Thoracic aorta (tissue), 2 donors: ENCODE data around the gene SLC4A9. TPM values are rescaled to one million over a fixed set of nuclear protein-coding genes. Genes with fewer than 3 reads are reported as not detected.

ENCODE experiments used
- ATAC-seq: fragments of 150-250 bp; one replicate; pipeline ENCODE4 v1.8.0; 2017; ENCODE audit warnings: low read depth; ENCODE audit not compliant: insufficient number of reproducible peaks, low FRiP score
- DNase-seq: peaks from one replicate; pipeline ENCODE4 v3.0.0-alpha.2; 2020; ENCODE audit warnings: low spot score
- H3K27ac ChIP-seq, 2 donors: fragments of 200-600 bp; sonication (generic); 1 replicate in 1 of 2; 2 replicates in 1 of 2; pipeline ENCODE4 v1.5.1; 2016; ENCODE audit warnings: mild to moderate bottlenecking in 2 of 2, moderate library complexity in 2 of 2
- H3K27me3 ChIP-seq: fragments of 200-600 bp; sonication (generic); replicated peaks from 2 replicates; pipeline ENCODE4 v1.6.0; 2016; ENCODE audit warnings: mild to moderate bottlenecking; ENCODE audit not compliant: insufficient read depth
- H3K36me3 ChIP-seq: fragments of 200-600 bp; sonication (generic); one replicate; pipeline ENCODE4 v1.5.1; 2016
- H3K4me1 ChIP-seq, 2 donors: fragments of 200-600 bp; sonication (generic); 1 replicate in 1 of 2; 2 replicates in 1 of 2; pipeline versions ENCODE4 v1.5.1 to v1.6.0; 2016; ENCODE audit warnings: low read depth in 2 of 2, mild to moderate bottlenecking in 1 of 2; ENCODE audit not compliant: control insufficient read depth in 1 of 2
- H3K4me3 ChIP-seq: fragments of 200-600 bp; sonication (generic); 2 replicates; pipeline ENCODE4 v1.5.1; 2016; ENCODE audit warnings: mild to moderate bottlenecking
- H3K9me3 ChIP-seq: fragments of 200-600 bp; sonication (generic); 2 replicates; pipeline ENCODE4 v1.5.1; 2016
- CTCF ChIP-seq: fragments of 200-600 bp; sonication (generic); IDR thresholded peaks from one replicate; pipeline ENCODE4 v1.5.1; 2019; ENCODE audit warnings: antibody characterized with exemption
- total RNA-seq, 2 donors: library from RNA; depleted of rRNA; stranded (reverse); fragments of >200 nt; gene quantifications; one replicate each; pipeline versions ENCODE4 v1.1.0 to v1.2.3, GENCODE V29; 2016

SLC4A9 gene
- not detected for total RNA-seq

- no peak for DNase-seq
- no peak for TF ChIP-seq CTCF
- Histone ChIP-seq H3K4me3 (no peak within 1 kb of the TSS), H3K4me1 (peaks cover 0 to 9% of the 10 kb centered on the region in 2 donors), H3K36me3 (no peaks in the 10 kb centered on the region), H3K9me3 (no peaks in the 10 kb centered on the region), H3K27ac (no peak within 1 kb of the TSS), H3K27me3 (no peaks in the 10 kb centered on the region)
- ATAC-seq, result no peak
Observed at GRCh38 chr5:140360101-140360500, at the start of gene SLC4A9. Gene SLC4A9, plus strand, starts transcription at chr5:140360194. Its CDS starts 43 bp downstream, at chr5:140360237.

GRCh38 chr5:140310434-140310833 lies 49.6 kb upstream of the SLC4A9 start:
- Histone ChIP-seq H3K4me3 (no peak overlapping the region), H3K4me1 (peaks cover 3 to 25% of the 10 kb centered on the region in 2 donors), H3K9me3 (no peaks in the 10 kb centered on the region), H3K27ac (no peak overlapping the region), H3K36me3 (no peaks in the 10 kb centered on the region), H3K27me3 (no peaks in the 10 kb centered on the region)
- no peak for DNase-seq
- no peak for TF ChIP-seq CTCF
- ATAC-seq, result no peak

- H3K27me3 ChIP-seq, result no peaks in the 10 kb centered on the region
- H3K4me1 ChIP-seq, result peaks cover 3 to 25% of the 10 kb centered on the region in 2 donors
- no peak overlapping the region for H3K4me3 ChIP-seq
- no peak for TF ChIP-seq CTCF
- H3K36me3 ChIP-seq, result no peaks in the 10 kb centered on the region
- H3K27ac ChIP-seq, result no peak overlapping the region
- peak; percentile 44 for ATAC-seq
- no peaks in the 10 kb centered on the region for H3K9me3 ChIP-seq
- DNase-seq, result no peak
Observed at GRCh38 chr5:140311011-140311467, 49.0 kb upstream of the SLC4A9 start.

GRCh38 chr5:140312067-140312790 lies 47.8 kb upstream of the SLC4A9 start:
- H3K9me3 ChIP-seq, result no peaks in the 10 kb centered on the region
- no peak for TF ChIP-seq CTCF

GRCh38 chr5:140312791-140313189 lies 47.2 kb upstream of the SLC4A9 start:
- Histone ChIP-seq H3K27ac (peak overlapping the region; percentile 13 to 34), H3K4me3 (no peak overlapping the region), H3K27me3 (no peaks in the 10 kb centered on the region), H3K9me3 (no peaks in the 10 kb centered on the region), H3K36me3 (no peaks in the 10 kb centered on the region), H3K4me1 (peaks cover 3 to 25% of the 10 kb centered on the region in 2 donors)
- no peak for TF ChIP-seq CTCF
- DNase-seq, result no peak
- no peak for ATAC-seq

More at GRCh38 chr5:140312067-140312790, 47.8 kb upstream of the SLC4A9 start:
- H3K27ac ChIP-seq, result peak overlapping the region; percentile 13 to 34
- H3K4me1 ChIP-seq, result peaks cover 3 to 25% of the 10 kb centered on the region in 2 donors
- H3K27me3 ChIP-seq, result no peaks in the 10 kb centered on the region
- H3K4me3 ChIP-seq, result no peak overlapping the region
- DNase-seq, result peak; percentile 21
- no peak for ATAC-seq
- no peaks in the 10 kb centered on the region for H3K36me3 ChIP-seq
